OCI-LY3 (cell line): ENCODE measurements around the gene CNTN6.

Experiments
- H2AFZ ChIP-seq: fragments of 200-600, 300-600 bp; shearing (Covaris generic); 2 replicates; pipeline ENCODE4 v1.6.0; 2014; ENCODE audit warnings: antibody characterized with exemption, low read depth, low read length
- H3K27ac ChIP-seq: fragments of 200-600, 300-600 bp; sonication (generic); 2 replicates; pipeline ENCODE4 v1.5.1; 2014; ENCODE audit warnings: mild to moderate bottlenecking, low read length, moderate library complexity, mixed read lengths
- H3K27me3 ChIP-seq: fragments of 200-600, 300-600 bp; sonication (generic); 2 replicates; pipeline ENCODE4 v1.6.1; 2014; ENCODE audit warnings: low read depth, low read length, mixed read lengths
- H3K36me3 ChIP-seq: fragments of 200-600, 300-600 bp; sonication (generic); replicated peaks from 2 replicates; pipeline ENCODE3; 2014; ENCODE audit warnings: low read depth, low read length, mixed read lengths
- H3K4me1 ChIP-seq: fragments of 300-600, 200-600 bp; sonication (generic); 2 replicates; pipeline ENCODE4 v1.6.1; 2014; ENCODE audit warnings: low read length, mixed read lengths
- H3K4me2 ChIP-seq: fragments of 200-600, 300-600 bp; sonication (generic); 2 replicates; pipeline ENCODE4 v1.6.1; 2014; ENCODE audit warnings: low read length, mixed read lengths
- H3K4me3 ChIP-seq: fragments of 300-600, 200-600 bp; sonication (generic); 2 replicates; pipeline ENCODE4 v1.5.1; 2014; ENCODE audit warnings: antibody characterized with exemption, mild to moderate bottlenecking, low read length, moderate library complexity
- H3K79me2 ChIP-seq: fragments of 300-600, 200-600 bp; shearing (Covaris generic); 2 replicates; pipeline ENCODE4 v1.6.1; 2014; ENCODE audit warnings: mild to moderate bottlenecking, low read length, mixed read lengths
- H3K9ac ChIP-seq: fragments of 300-600, 200-600 bp; shearing (Covaris generic); 2 replicates; pipeline ENCODE4 v1.6.0; 2014; ENCODE audit warnings: mild to moderate bottlenecking, low read length, moderate library complexity
- H3K9me3 ChIP-seq: fragments of 200-600, 300-600 bp; shearing (Covaris generic); 2 replicates; pipeline ENCODE4 v1.6.1; 2014; ENCODE audit warnings: low read length, mixed read lengths; ENCODE audit not compliant: insufficient read depth
- H4K20me1 ChIP-seq: fragments of 200-600, 300-600 bp; sonication (generic); 2 replicates; pipeline ENCODE4 v1.6.1; 2016; ENCODE audit warnings: low read length, mixed read lengths; ENCODE audit not compliant: insufficient read depth
- CTCF ChIP-seq: fragments of 200-600, 300-600 bp; sonication (generic); IDR thresholded peaks from 2 replicates; pipeline ENCODE4 v1.5.1; 2014; ENCODE audit warnings: antibody characterized with exemption, low read length, low read depth
- EZH2phosphoT487 ChIP-seq: fragments of 200-600 bp; shearing (Covaris generic); IDR thresholded peaks from 2 replicates; pipeline ENCODE4 v1.6.1; 2018; ENCODE audit warnings: antibody characterized with exemption, mixed run types, low read depth

Gene CNTN6

GRCh38 chr3:1082108-1082507 is 10.7 kb upstream of the CNTN6 start:
- Histone ChIP-seq H3K4me1 (peaks cover 64% of the 10 kb centered on the region), H3K27ac (peak overlapping the region; percentile 68), H3K36me3 (peaks cover 13% of the 10 kb centered on the region), H2AFZ (peak overlapping the region; percentile 94), H3K27me3 (no peaks in the 10 kb centered on the region), H3K9ac (peak overlapping the region; percentile 45; the same call in 1 of the 2 replicates), H3K9me3 (no peaks in the 10 kb centered on the region), H4K20me1 (no peaks in the 10 kb centered on the region), H3K79me2 (no peaks in the 10 kb centered on the region), H3K4me2 (peak overlapping the region; percentile 21; the same call in 1 of the 2 replicates), H3K4me3 (no peak overlapping the region)
- TF ChIP-seq CTCF (peak; percentile 80), EZH2phosphoT487 (no peak)

GRCh38 chr3:1087066-1087560 is 5.7 kb upstream of the CNTN6 start:
- H3K4me3 ChIP-seq: no peak overlapping the region
- peaks cover 13% of the 10 kb centered on the region for H3K79me2 ChIP-seq
- peak overlapping the region; percentile 7; the same call in 1 of the 2 replicates for H3K4me2 ChIP-seq
- peak; percentile 74 for TF ChIP-seq CTCF
- no peak for TF ChIP-seq EZH2phosphoT487
- no peaks in the 10 kb centered on the region for H3K27me3 ChIP-seq
- H3K36me3 ChIP-seq: peaks cover 3% of the 10 kb centered on the region
- H3K9ac ChIP-seq: peak overlapping the region; percentile 53
- peak overlapping the region; percentile 55 for H2AFZ ChIP-seq
- peak overlapping the region; percentile 97 for H3K27ac ChIP-seq
- H3K9me3 ChIP-seq: no peaks in the 10 kb centered on the region
- peaks cover 92% of the 10 kb centered on the region for H3K4me1 ChIP-seq
- H4K20me1 ChIP-seq: no peaks in the 10 kb centered on the region

- H3K36me3 ChIP-seq: peaks cover 3% of the 10 kb centered on the region
- peaks cover 26% of the 10 kb centered on the region for H3K79me2 ChIP-seq
- no peaks in the 10 kb centered on the region for H4K20me1 ChIP-seq
- no peak for TF ChIP-seq CTCF
- no peak overlapping the region for H3K4me3 ChIP-seq
- no peak overlapping the region for H3K4me2 ChIP-seq
- peak overlapping the region; percentile 97 for H3K27ac ChIP-seq
- no peaks in the 10 kb centered on the region for H3K9me3 ChIP-seq
- H2AFZ ChIP-seq: no peak overlapping the region
- H3K4me1 ChIP-seq: peaks cover 92% of the 10 kb centered on the region
- H3K9ac ChIP-seq: no peak overlapping the region
- no peaks in the 10 kb centered on the region for H3K27me3 ChIP-seq
Measured at GRCh38 chr3:1088503-1088902, 4.3 kb upstream of the CNTN6 start.

- Histone ChIP-seq H3K4me2 (peak overlapping the region; percentile 74), H3K36me3 (peaks cover 23% of the 10 kb centered on the region), H2AFZ (no peak overlapping the region), H3K9ac (peak overlapping the region; percentile 99), H4K20me1 (no peaks in the 10 kb centered on the region), H3K79me2 (peaks cover 54% of the 10 kb centered on the region), H3K4me1 (peaks cover 75% of the 10 kb centered on the region), H3K4me3 (peak overlapping the region; percentile 40; the same call in 1 of the 2 replicates), H3K27ac (peak overlapping the region; percentile 97), H3K27me3 (no peaks in the 10 kb centered on the region), H3K9me3 (peaks cover 5% of the 10 kb centered on the region; the same call in 1 of the 2 replicates)
- TF ChIP-seq CTCF (no peak), EZH2phosphoT487 (no peak)
Measured at GRCh38 chr3:1091286-1091685, 1.5 kb upstream of the CNTN6 start.
